Measurements from ENCODE around the gene LRP6.
"Not testable (repeated sequence)": the region's sequence is repeated elsewhere in the genome, so short reads cannot be mapped to it uniquely, and the experiment has no call there.

LRP6 gene

DNA sequence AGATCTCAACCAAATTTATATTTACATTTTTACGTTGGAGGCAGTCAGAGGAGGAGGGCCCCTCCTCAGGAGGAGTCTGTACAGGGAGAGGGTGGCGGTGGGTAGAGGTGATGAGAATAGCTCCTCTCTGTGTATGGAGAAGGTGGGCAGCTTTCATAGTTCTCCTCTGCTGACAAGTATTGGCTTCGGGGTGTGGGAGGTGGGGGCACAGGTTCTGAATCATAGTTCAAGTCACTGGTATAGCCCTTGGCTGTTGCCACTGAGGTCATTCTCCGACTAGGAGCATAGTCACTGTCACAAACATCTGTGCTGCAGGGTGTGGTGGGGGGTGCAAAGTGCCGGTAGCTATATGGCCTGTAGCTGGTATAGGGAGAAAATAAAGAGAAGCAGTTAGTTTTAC lies 145.8 kb downstream of the LRP6 start:
- DNase-seq (ENCODE audit: low read depth, low spot score): no peak

DNA sequence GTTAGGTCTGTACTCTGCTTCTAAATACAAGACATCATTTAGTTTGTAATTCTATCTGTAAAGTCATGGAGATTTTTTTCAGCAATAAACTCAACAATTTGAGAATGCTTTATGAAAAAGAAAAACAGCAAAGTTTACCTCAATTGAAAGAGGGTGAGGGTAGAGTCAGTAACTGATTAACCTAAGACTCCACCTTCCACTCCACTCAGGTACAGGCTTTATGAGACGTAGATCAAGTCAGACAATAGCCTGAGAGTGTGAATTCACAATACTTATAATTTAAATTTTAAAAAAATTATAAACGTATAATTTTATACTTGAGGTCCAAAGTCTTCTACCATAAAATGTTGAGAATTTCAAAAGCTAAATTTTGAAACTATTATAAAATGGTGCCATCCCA lies 150.2 kb downstream of the LRP6 start:
- DNase-seq (ENCODE audit: low read depth, low spot score): no peak

DNA sequence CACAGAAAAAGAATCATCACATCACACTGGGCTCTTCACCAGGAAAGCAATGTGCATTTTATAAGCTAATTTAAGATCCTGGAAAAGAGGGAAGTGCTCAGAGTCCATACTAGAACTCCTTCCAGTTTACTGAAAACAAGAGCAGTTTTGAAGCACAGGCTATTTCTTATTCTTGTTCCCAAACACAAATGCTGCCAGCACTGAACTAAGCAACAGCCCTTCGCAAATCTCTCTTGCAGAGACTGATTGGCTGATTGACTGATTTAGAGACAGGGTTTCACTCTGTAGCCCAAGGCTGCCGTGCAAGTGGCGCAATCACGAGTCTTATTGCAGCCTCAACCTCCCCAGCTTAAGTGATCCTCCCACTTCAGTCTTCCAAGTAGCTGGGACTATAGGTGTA lies 151.3 kb downstream of the LRP6 start:
- no peak for DNase-seq (ENCODE audit: low read depth, low spot score)

DNA sequence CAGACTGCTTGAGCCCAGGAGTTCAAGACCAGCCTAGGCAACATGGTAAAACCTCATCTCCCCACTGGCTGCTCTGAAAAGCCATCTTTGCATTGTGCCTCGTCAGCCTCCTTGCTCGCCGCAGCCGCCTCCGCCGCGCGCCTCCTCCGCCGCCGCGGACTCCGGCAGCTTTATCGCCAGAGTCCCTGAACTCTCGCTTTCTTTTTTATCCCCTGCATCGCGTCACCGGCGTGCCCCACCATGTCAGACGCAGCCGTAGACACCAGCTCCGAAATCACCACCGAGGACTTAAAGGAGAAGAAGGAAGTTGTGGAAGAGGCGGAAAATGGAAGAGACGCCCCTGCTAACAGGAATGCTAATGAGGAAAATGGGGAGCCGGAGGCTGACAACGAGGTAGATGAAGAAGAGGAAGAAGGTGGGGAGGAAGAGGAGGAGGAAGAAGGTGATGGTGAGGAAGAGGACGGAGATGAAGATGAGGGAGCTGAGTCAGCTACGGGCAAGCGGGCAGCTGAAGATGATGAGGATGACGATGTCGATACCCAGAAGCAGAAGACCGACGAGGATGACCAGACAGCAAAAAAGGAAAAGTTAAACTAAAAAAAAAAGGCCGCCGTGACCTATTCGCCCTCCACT lies 155.8 kb downstream of the LRP6 start:
- not testable (repeated sequence) for DNase-seq (ENCODE audit: low read depth, low spot score)

DNA sequence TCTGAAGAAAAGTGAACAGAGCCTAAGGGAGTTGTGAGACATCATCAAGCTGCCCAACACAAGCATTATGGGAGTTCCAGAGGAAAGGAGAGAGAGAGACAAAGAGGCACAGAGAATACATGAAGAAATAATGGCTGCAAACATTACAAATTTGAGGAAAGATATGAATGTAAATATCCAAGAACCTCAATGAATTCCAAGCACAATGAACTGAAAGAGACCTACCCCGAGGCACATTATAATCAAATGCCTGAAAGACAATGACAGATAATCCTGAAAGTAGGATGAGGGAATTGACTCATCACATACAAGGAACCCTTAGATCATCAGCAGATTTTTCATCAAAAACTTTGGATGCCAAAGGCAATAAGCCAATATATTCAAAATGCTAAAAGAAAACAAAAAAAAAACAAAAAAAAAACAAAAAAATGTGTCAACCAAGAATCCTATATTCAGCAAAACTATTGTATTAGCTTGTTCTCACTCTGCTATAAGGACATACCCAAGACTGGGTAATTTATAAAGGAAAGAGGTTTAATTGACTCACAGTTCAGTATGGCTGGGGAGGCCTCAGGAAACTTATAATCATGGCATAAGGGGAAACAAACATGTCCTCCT lies 158.3 kb downstream of the LRP6 start:
- DNase-seq (ENCODE audit: low read depth, low spot score): no peak

DNA sequence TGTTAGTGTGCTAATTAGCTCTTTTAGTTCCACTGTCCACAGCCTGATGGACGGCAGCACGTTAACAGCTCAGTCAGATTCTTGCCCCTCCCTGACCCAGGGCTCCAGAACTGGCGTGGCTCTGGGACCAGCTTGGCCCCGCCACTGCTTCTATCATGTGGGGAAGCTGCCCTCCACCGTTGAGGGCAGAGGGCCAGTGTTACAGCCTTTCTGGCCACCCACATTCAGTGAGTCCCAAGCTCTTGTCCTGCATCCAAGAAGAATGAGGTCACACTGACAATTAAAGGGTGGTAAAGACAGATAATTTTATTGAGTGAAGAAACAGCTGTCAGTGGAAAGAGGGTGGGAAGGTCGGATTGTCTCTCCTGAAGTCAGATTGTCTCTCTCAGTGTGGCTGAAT lies 159.2 kb downstream of the LRP6 start:
- DNase-seq (ENCODE audit: low read depth, low spot score): no peak

DNA sequence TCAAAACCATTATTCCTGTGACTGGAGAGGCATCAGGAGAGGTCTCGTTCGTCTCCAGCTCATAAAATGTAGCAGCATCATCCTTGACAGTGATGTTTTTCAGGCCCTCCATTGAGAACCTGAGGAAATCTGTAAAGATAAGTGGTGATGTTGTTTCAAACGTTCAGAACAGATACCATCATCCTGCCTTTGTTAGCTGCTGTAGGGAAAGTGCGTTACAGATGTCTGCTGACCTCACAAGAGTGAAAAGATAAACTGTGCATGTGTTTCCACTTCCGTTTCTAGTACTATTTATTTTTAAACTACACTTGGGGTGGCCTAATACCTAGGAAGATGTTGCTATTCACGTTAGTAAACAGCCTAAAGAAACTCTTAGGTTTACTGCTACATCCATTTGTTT lies 167.7 kb downstream of the LRP6 start:
- DNase-seq (ENCODE audit: low read depth, low spot score): no peak

DNA sequence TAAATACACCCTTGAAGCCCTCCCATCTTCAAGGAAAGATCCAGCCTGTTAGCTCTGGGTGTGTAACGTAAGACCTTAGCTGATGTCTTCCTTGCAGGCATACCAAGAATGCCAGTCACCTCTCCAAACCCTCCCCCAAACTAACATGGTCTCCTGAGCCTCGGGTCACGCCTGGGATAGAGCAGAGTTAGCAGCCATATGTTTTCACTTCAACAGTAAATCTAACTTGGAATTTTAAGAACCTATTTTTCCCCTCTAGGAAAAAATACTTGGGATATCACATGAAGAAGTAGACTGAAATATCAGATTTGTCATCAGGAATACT lies 168.2 kb downstream of the LRP6 start:
- DNase-seq (ENCODE audit: low read depth, low spot score): no peak

DNA sequence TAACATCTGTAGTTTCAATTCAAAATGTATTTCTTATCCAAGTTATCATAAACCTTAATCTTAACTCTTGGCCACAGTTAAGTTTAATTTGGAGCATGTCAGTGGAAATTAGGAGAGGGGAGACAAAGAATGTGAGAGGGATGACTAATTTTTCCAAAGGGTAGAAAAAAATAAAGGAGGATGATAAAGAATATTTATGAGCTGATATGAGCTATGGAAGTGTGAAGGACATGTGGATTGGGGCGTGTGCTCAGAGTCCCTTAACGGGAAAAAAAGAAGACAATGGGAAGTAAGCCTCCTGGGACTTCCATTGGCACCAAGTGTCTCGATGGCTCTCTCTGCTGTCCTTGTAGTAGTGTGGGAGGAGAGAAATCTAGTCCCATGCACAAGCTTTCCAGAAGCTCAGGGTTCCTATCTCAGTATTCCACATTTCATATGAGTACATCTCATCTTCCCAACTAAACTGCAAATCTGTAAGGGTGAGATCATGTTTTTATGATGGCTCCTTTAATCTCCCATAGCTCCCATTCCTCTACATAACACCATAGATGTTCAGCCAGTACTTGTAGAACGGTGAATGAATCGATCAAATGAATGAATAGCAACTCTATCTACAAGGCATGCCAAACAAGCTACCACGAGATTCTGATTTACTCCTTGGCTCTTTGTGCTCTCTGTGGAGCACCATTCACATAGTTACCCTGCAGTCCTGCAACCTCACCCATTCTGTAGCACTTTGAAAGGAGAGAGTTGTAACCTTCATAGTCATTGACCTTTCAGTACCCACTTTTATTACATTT lies 168.8 kb downstream of the LRP6 start:
- no peak for DNase-seq (ENCODE audit: low read depth, low spot score)

DNA sequence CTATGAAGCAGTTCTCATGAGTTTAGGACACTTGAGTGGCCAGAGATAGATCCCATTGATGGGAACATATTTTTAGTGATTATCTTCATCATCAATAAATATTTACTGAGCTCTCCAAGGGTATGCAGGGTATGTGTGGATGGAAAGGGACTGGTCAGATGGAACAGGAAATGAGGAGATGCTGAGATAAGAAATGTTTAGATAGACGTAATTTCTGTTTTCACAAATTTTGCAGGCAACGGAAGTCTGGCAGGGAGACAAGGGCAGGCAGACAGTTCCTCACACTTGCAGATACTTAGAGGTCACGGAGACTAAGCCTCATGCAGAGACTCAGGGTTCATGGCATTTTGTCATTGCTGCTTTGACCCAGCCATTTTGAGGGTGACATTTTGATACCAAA lies 171.8 kb downstream of the LRP6 start:
- DNase-seq (ENCODE audit: low read depth, low spot score): no peak

DNA sequence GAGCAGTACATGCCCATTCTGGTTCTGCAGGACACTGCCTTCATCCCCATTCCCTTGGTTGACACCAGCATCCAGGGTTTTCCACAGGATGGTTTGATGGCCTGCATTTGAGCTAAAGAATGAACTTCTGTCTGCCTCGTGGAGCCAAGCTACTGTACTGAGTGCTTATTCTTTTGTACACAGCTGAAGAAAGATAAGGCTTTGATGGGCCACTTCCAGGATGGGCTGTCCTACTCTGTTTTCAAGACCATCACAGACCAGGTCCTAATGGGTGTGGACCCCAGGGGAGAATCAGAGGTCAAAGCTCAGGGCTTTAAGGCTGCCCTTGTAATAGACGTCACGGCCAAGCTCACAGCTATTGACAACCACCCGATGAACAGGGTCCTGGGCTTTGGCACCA lies 172.4 kb downstream of the LRP6 start:
- DNase-seq (ENCODE audit: low read depth, low spot score): no peak

DNA sequence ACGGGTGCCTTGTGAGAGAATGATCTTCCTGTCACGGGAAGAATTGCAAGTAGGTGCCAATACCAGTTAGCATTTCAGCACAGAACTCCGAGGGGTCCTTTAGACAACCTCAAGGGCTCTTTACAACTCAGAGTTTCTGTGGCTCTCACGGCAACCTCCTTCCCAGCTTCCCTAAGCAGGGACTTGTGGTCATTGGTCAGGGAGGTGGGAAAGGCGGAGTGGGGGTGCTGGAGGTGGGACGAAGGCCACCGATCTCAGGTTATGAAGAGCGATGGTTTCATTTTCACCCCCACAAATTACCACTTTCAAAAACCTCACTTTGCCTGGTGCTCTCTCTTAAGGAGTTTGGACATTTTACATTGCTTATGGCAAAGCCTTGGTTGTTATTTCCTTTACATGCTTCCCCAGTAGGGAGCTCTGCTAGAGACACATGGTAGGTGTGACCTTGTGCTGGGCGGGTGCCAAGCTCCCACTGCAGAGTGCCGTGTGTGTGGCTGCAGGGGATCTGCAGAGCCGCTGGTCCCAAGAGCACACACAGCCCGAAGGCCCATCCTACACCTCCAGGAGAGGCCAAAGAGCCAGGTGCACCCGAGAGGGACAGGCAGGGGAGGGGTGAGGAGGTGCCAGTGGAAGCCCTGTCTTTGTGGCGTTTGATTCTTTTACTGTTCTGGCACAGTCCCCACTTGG lies 174.7 kb downstream of the LRP6 start:
- no peak for DNase-seq (ENCODE audit: low read depth, low spot score)

DNA sequence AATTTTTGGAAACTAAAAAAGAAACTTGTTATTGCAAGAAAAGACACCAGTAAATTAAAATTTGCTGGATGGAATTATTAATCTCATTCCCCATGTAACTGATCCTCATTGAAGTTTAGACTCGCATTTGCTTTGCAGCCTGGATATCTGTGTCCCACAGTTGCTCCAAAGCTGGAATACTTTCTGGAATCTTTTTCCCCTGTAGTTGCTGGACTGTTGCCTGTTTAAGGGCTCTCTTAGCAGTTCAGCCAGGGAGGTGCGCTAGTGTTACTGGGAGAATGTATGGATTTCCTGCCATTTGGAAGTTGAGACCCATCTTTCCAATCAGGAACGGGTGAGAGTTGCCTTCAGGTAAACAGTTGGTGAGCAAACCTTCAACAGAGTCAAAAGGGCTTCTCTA lies 175.8 kb downstream of the LRP6 start:
- no peak for DNase-seq (ENCODE audit: low read depth, low spot score)

DNA sequence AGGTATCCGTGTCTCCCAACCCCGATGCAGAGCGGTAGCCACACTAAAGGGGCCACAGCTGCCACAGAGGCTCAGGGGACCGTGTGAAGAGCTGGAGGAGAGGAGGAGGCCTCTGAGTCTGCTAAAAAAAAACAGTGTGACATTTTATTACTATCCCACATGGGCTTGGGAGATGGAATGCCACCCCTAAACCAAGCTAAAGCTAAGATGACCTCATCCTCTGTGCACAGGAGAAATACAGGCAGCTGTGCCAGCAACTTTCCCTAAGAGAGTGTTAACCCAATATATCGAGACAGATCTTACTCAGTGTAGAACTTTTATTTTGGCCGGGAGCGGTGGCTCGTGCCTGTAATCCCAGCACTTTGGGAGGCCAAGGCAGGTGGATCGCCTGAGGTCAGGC lies 178.1 kb downstream of the LRP6 start:
- no peak for DNase-seq (ENCODE audit: low read depth, low spot score)

DNA sequence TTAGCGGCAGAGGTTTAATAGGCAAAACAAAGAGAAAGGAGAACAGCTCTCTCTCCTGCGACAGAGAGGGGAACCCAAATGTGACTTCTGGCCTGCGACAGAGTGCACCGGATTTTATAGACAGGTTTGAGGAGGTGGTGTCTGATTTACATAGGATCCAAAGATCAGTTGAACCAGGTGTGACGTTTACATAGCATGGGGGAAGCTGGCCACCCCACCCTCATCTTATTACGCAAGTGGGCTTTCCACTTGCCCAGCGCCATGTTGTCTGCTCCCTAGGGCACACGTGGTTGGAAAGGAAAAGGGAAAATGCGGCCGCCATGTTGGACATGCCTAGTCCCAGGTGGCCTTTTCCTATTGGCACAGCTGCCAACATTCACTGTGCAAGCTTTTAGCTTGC lies 178.7 kb downstream of the LRP6 start:
- DNase-seq (ENCODE audit: low read depth, low spot score): no peak

DNA sequence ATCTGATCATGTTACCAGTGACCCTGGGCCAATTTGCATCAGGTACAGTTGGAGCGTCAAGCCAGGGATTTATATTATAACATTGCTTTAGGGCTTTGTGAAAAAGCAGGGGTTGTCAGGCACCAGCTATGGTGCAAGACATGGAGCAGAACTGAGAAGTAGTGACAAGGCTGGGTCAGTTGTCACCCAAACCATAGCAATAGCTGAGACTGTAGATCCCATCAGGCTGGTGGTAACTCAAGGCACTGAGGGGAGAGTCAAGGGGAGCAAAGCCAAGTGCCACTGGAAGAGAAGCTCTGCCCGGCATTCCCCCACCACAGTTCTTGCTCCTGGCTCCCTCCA lies 179.2 kb downstream of the LRP6 start:
- no peak for DNase-seq (ENCODE audit: low read depth, low spot score)

DNA sequence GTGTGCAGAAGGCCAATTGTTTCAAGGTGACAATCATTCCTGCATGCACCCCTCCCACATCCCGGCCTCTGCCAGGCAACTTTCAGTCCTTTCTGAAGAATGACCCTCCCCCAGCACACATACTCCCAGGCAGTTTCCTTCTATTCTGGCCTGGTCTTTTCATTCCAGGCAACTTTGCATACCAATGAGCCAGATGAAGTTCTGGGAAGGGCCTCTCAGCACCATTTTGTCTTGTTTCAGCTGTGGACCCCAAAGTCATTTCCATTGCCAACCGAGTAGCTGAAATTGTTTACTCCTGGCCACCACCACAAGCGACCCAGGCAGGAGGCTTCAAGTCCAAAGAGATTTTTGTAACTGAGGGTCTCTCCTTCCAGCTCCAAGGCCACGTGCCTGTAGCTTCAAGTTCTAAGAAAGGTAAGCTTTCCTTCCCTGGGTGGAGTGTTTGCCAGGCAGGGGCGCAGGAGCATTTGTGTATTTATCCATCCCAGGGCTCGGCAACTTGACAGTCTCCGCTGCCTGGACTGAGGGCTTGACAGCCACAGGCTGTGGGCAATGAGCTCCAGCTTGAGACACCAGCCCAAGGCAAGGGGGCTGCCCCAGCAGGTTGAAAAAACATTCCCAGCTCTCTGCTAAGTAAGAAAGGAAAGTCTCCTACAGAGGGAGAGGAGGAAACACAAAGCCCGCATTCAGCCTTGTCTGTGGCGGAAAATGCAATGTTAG lies 179.7 kb downstream of the LRP6 start:
- DNase-seq (ENCODE audit: low read depth, low spot score): no peak

DNA sequence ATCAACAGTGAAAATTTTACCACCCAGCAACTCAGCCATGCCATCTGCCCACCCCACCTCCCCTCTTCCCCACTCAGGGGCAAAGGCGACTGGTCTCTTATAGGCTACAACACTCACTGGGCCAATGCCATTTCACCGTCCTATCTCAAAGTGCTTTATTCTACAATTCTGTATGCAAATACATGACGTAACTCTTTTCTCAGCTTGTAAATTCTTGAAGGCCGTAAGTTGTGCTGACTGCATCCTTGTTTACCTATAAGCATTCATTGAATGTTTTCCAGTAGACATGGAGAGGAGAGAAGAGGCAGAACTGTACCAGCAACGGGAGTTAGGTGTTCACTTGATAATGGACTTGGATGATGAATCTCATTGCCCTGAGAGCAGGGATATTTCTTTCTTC lies 180.5 kb downstream of the LRP6 start:
- DNase-seq (ENCODE audit: low read depth, low spot score): no peak

DNA sequence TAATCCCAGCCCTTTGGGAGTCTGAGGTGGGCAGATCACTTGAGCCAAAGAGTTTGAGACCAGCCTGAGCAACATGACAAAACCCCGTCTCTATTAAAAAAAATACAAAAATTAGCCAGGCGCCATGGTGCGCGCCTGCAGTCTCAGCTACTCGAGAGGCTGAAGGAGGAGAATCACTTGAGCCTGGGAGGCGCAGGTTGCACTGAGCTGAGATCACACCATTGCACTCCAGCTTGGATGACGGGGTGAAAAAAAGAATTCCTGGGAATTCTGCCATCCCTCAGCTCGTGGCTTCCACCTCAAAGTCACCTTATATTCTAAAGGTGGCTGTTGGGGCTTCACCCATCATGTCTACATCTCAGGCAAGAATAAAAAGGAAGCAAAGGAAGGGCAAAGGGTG lies 183.2 kb downstream of the LRP6 start:
- no peak for DNase-seq (ENCODE audit: low read depth, low spot score)

DNA sequence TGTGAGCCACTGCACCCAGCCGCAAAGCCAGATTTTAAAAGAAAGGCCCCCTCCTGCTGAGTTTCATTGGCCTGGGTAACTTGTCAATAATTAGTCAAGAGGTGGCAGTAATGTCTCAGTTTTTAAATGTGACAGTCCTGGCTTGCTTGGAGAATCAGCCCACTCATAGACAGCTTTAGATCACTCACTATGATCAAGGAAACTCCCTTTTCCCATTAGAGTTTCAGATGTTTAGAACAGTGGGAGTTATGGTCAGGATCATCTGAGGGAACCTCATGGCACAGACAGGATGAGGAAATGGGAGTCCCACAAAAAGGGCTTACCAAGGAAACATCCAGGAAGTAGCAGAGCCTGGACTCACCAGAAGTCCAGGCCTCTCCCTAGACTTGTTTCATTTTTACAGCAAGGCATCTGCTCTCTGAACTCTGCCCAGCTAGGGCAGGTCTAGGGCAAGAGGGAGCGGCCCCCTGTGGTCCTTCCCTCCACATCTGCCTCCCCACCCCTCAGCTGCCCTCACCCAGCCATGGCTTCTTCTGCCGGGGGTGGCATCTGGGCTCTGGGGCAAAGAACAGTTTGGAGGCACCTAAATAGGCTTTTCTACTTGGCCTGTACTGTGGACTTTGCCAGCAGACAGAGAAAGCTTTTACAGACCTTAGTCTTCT lies 184.9 kb downstream of the LRP6 start:
- no peak for DNase-seq (ENCODE audit: low read depth, low spot score)

DNA sequence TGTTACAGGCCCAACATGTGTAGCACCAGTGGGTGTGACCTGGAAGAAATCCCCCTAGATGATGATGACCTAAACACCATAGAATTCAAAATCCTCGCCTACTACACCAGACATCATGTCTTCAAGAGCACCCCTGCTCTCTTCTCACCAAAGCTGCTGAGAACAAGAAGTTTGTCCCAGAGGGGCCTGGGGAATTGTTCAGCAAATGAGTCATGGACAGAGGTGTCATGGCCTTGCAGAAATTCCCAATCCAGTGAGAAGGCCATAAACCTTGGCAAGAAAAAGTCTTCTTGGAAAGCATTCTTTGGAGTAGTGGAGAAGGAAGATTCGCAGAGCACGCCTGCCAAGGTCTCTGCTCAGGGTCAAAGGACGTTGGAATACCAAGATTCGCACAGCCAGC lies 187.6 kb downstream of the LRP6 start:
- DNase-seq (ENCODE audit: low read depth, low spot score): no peak

Measured in activated CD4-positive, CD25-positive, alpha-beta regulatory T cell treated with anti-CD3 and anti-CD28 coated beads, Interleukin-2, amount 50 U/mL, for 16 hours (primary cell).